NK-92 treated with Interleukin-12 subunit alpha and Interleukin-12 subunit beta, amount 100 ng/mL, for 24 hours (cell line): ENCODE data around the gene LOXL1.
A peak's percentile ranks its signal among the peaks of the same experiment; 100 is the strongest.
"Not testable (repeated sequence)": the region's sequence is repeated elsewhere in the genome, so short reads cannot be mapped to it uniquely, and the experiment has no call there.

Experiments used
- DNase-seq: peaks from one replicate; lab custom pipeline; 2025; lab: John Stamatoyannopoulos, UW

LOXL1 gene

GRCh38 chr15:73952913-73953750, 26.9 kb downstream of the LOXL1 start:
- DNase-seq, result no peak

DNA sequence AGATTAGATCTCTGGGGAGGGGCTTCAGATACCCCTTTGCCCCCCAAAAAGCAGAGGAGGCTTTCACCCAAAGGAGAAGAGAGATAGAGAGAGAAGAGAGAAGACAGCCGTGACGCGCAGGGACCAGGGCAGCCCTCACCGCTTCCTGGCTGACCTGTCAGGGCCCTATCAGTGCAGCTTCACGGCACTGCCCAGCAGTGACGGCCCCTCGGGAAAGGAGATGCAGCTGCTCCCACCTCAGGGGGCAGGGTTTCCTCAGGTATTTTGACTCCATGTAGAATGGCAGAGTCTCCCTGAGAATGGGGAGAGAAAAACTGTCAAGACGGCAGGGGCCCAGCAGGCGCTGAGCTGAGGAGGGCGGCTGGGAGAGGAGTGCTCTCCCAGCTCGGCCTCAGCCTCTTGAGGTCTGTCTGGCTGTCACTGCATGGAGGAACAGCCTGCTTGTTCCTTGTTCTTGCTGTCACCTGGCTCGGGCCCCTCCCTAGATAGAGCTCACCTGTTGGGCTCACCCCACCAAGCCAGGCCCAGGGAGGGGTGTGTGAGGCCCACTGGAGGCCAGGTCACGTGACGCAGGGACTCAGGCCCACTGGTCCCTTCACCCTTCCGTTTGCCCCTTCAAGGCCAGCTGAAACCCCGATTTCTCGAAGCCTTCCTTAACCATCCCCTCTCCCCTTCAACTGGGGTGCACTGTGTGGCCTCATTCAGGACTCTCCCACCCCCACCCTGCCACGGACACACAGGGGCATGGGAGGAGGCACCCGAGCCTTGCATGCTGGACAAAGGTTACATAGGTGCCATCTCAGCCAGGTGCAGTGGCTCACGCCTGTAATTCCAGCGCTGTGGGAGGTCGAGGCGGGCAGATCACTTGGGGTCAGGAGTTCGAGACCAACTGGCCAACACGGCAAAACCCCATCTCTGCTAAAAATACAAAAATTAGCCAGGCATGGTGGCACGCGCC, 28.2 kb downstream of the LOXL1 start:
- no peak for DNase-seq

DNA sequence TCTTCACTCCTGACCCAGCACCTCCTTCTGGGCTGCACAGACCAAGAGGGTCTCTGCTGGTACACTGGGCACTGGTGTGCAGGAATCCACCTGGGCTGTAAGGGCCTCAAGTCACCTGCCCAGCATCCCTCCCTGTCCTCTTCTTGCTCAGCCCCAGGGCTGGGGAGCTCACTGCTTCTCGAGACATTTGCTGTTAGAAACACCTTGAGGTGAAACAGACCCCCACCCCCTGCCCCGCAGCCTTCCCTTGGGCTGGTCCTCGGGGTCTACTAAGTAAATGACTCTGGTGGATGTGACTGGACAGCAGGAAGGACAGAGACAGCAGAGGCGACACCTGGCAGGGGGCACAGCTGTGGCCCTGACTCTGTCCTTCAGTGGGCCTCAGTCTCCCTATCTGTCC, 29.1 kb downstream of the LOXL1 start:
- no peak for DNase-seq

GRCh38 chr15:73955861-73956742, 29.8 kb downstream of the LOXL1 start:
- DNase-seq, result no peak

DNA sequence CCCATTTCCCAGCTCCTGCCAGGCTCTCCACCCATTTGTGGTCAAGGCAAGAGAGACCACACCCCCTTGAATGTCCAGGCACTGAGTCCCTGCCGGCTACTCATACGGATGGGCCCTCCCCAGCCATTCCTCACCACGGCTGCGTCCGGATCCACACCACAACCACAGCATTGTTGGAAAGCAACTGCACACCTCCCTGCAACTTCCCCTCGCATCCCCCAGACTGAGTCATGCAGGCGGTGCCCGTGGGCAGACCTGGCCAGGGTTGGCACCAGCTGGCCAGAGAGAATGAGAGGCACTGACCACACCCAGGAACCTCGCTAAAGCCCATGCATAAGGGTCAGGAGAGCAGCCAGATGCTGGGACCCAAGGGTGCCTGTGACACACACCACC, 30.5 kb downstream of the LOXL1 start:
- no peak for DNase-seq

GRCh38 chr15:73957276-73957675, 31.0 kb downstream of the LOXL1 start:
- DNase-seq, result no peak

GRCh38 chr15:73957785-73958184, 31.5 kb downstream of the LOXL1 start:
- no peak for DNase-seq

- no peak for DNase-seq
These were observed 32.8 kb downstream of the LOXL1 start for GRCh38 chr15:73959012-73959581.

DNA sequence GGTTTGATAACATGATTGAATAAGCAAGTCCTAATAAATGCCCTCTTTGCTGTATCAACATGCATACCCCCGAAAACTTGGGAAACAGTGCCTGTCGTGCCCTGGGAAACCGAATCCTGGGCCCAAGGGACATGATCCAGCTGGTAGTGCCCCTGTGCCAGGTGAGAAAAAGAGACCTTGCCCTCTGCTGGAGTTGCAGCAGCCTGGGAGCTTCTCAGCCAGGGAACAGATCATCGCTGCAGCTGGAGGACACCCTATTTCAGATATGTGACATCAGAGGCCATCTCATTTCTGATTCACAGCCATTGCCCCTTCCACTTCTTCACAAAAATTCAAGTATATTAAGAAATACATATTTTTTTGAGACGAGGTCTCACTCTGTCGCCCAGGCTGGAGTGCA, 33.5 kb downstream of the LOXL1 start:
- no peak for DNase-seq

- not testable (repeated sequence) for DNase-seq
These were observed 34.3 kb downstream of the LOXL1 start for GRCh38 chr15:73960472-73961070.

DNA sequence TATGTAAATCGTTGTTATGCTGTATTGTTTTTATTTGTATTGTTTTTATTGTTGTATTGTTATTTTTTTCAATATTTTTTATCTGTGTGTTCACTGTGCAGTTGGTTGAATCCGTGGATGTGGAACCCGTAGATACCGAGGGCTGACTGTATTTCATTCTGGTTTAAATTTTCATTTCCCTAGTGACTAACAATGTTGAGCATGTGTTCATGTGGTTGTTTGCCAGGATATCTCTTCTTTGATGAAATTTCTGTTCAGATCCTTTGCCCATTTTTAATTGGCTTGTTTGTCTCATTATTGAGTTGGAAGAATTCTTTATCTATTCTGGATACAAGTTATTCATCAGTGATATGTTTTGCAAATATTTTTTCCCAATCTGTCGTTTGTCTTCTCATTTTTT, 36.2 kb downstream of the LOXL1 start:
- DNase-seq, result no peak

GRCh38 chr15:73964736-73965093, 38.5 kb downstream of the LOXL1 start:
- peak; percentile 67 for DNase-seq

- DNase-seq, result no peak
These were observed 39.0 kb downstream of the LOXL1 start for GRCh38 chr15:73965094-73965757.

DNA sequence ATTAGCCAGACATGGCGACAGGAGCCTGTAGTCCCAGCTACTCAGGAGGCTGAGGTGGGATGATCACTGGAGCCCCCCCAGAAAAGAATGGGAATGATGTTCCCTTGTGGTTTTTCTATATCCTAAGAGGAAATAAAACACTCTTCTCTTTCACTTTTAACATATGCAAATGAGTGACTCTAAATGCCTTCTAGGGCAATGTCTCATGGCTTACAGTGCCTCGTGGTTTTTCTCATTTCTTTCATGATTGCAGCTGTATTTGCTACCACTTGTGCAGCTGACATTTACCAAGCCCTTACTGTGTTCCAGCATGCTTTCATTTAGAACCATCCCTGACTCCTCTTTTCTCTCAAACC, 39.5 kb downstream of the LOXL1 start:
- DNase-seq, result no peak

DNA sequence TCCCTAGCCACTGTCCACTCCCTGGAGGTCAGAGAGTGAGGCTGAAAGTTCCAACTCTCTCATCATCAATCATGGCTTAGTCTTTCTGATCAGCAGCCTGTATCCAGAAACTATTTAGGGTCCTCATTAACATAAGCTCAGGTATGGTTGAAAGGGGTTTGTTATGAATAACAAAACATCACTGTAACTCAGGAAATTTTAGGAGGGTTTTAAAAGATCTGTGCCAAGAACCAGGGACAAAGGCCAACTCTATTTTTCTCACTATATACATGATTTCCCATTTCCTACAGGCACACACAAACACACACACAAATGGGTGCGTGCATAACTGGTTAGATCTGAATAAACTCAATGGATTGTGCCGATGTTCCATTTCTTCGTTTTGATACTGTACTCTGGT, 42.2 kb downstream of the LOXL1 start:
- DNase-seq, result no peak

GRCh38 chr15:73969151-73969759, 43.0 kb downstream of the LOXL1 start:
- DNase-seq, result no peak

DNA sequence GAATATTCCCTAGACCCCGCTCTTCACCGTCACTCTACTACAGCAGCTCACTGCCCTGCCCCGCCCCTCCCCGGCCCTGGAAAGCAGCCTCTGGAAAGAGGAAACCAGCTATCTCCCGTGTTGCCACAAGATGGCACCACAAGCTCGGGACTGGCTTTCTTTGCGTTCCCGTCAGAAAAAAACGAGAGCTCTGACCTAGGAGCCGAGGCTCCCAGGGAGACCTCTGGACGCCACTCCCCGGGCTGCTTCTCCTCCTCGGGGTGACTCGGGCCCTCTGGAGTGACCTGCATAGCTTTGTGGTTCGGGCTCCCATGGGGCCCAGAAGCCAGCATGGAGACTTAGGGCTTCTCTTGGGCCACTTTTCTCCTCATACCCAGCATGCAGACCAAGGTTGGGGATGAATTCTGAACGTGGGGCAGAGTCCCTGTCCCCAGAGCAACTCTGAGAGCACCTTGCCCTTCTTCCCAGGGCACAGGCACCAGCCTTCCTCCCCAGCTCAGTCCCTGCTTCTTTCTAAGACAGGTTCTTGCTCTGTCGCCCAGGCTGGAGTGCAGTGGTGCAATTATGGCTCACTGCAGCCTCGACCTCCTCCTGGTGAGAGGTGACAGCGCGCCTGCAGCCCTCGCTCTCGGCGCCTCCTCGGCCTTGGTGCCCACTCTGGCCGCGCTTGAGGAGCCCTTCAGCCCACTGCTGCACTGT, 46.9 kb downstream of the LOXL1 start:
- DNase-seq, result peak; percentile 58

DNA sequence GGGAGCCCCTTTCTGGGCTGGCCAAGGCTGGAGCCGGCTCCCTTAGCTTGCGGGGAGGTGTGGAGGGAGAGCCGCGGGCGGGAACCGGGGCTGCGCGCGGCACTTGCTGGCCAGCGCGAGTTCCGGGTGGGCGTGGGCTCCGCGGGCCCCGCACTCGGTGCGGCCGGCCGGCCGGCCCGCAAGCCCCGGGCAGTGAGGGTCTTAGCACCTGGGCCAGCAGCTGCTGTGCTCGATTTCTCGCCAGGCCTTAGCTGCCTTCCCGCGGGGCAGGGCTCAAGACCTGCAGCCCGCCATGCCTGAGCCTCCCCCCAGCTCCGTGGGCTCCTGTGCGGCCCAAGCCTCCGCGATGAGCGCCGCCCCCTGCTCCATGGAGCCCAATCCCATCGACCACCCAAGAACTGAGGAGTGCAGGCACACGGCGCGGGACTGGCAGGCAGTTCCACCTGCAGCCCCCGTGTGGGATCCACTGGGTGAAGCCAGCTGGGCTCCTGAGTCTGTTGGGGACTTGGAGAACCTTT, 47.5 kb downstream of the LOXL1 start:
- not testable (repeated sequence) for DNase-seq

- not testable (repeated sequence) for DNase-seq
These were observed 49.3 kb downstream of the LOXL1 start for GRCh38 chr15:73975440-73976125.
